A549 (cell line): ENCODE results near the gene MEGF8. TPM values are rescaled to one million over a fixed set of nuclear protein-coding genes. Genes with fewer than 3 reads are reported as not detected.
A peak's percentile ranks its signal among the peaks of the same experiment; 100 is the strongest.

Experiments used
- ATAC-seq, 2 experiments: fragments of 200-7000 bp in 1 of 2; fragments of >200 bp in 1 of 2; cut with Nextera tagmentation in 1 of 2; cut with Tn5 transposase in 1 of 2; 3 replicates each; pipeline versions ENCODE4 v1.8.0 to v1.9.1; 2018 to 2020; ENCODE audit warnings: mild to moderate bottlenecking in 1 of 2, moderate library complexity in 1 of 2
- CTCF ChIA-PET: fragments of 300-600 bp; sonication (Branson Sonifier 250); formaldehyde crosslinking; extraction: SDS; loops from one replicate; lab custom pipeline; 2021; ENCODE audit warnings: antibody characterized with exemption, inconsistent platforms; lab: Yijun Ruan, JAX
- POLR2A ChIA-PET: fragments of 350-600 bp; formaldehyde crosslinking; extraction: SDS; loops from one replicate; lab custom pipeline; 2021; ENCODE audit warnings: antibody characterized with exemption, inconsistent platforms; lab: Yijun Ruan, JAX
- DNase-seq, 2 experiments: peaks; one replicate each; pipeline versions ENCODE4 v3.0.0 to v3.0.0-alpha.2; 2011 to 2016; ENCODE audit warnings: low read depth in 1 of 2, low spot score in 1 of 2
- FAIRE-seq: peaks from 2 replicates; lab custom pipeline; 2011; peaks lifted over from hg19 to GRCh38; lab: Jason Lieb, UNC
- H3K27ac ChIP-seq, 2 experiments: fragments of >200 bp; sonication (Bioruptor Twin); formaldehyde crosslinking; 3 replicates each; pipeline ENCODE4 v1.5.1; 2016 to 2017
- H3K4me1 ChIP-seq: fragments of >200 bp; sonication (Bioruptor Twin); formaldehyde crosslinking; 3 replicates; pipeline ENCODE4 v1.6.1; 2016
- H3K4me2 ChIP-seq: fragments of >200 bp; sonication (Bioruptor Twin); formaldehyde crosslinking; 3 replicates; pipeline ENCODE4 v1.6.1; 2016
- H3K4me3 ChIP-seq: fragments of >200 bp; sonication (Bioruptor Twin); formaldehyde crosslinking; 3 replicates; pipeline ENCODE4 v1.5.1; 2016
- H3K9me3 ChIP-seq: fragments of >200 bp; sonication (Bioruptor Twin); formaldehyde crosslinking; 3 replicates; pipeline ENCODE4 v1.6.1; 2016
- BHLHE40 ChIP-seq: IDR thresholded peaks from 2 replicates; pipeline ENCODE4 v1.6.1; 2012; ENCODE audit warnings: low read depth, low read length, inconsistent platforms
- CBX2 ChIP-seq: fragments of 200-600 bp; sonication (generic); IDR thresholded peaks from 2 replicates; pipeline ENCODE4 v1.6.1; 2016; ENCODE audit warnings: low read depth, mild to moderate bottlenecking, borderline replicate concordance
- CBX8 ChIP-seq: fragments of 200-600 bp; sonication (generic); IDR thresholded peaks from 2 replicates; pipeline ENCODE4 v1.6.1; 2016
- E2F6 ChIP-seq: IDR thresholded peaks from 2 replicates; pipeline ENCODE4 v1.6.1; 2012; ENCODE audit warnings: low read depth, borderline replicate concordance
- ESRRA ChIP-seq: fragments of 150-350 bp; IDR thresholded peaks from 2 replicates; pipeline ENCODE4 v1.6.1; 2014; ENCODE audit warnings: mild to moderate bottlenecking, low read length, borderline replicate concordance
- FOSL2 ChIP-seq, 2 experiments: fragments of 450-650 bp in 1 of 2; fragments of >200 bp in 1 of 2; sonication (Bioruptor Twin) in 1 of 2; formaldehyde crosslinking; IDR thresholded peaks; 2 replicates each; pipeline versions ENCODE4 v1.5.0 to v1.6.1; 2016 to 2020; ENCODE audit warnings: mild to moderate bottlenecking in 1 of 2, moderate library complexity in 1 of 2
- JUN ChIP-seq, 2 experiments: fragments of >200 bp; sonication (Bioruptor Twin); formaldehyde crosslinking; IDR thresholded peaks; 2 replicates in 1 of 2; 3 replicates in 1 of 2; pipeline ENCODE4 v1.6.1; 2016 to 2017
- MAFK ChIP-seq: fragments of 450-650 bp; IDR thresholded peaks from 2 replicates; pipeline ENCODE4 v1.6.1; 2014; ENCODE audit not compliant: partially characterized antibody
- MAX ChIP-seq: IDR thresholded peaks from 2 replicates; pipeline ENCODE4 v1.6.1; 2012
- PHF8 ChIP-seq: fragments of 200-600 bp; sonication (generic); IDR thresholded peaks from 2 replicates; pipeline ENCODE4 v1.6.1; 2016; ENCODE audit warnings: low read depth, mild to moderate bottlenecking, antibody characterized with exemption, moderate library complexity, borderline replicate concordance
- RARB ChIP-seq: fragments of 250-450 bp; sonication (Bioruptor Pico); IDR thresholded peaks from 2 replicates; pipeline ENCODE4 v1.8.0; 2021; ENCODE audit warnings: mild to moderate bottlenecking, moderate library complexity
- RCOR1 ChIP-seq: fragments of 150-350 bp; IDR thresholded peaks from 2 replicates; pipeline ENCODE4 v1.6.1; 2014; ENCODE audit warnings: antibody characterized with exemption, low read length, low read depth
- SREBF2 ChIP-seq: fragments of 450-650 bp; IDR thresholded peaks from 2 replicates; pipeline ENCODE4 v1.6.1; 2014; ENCODE audit warnings: mild to moderate bottlenecking, moderate library complexity
- TP53 ChIP-seq: fragments of 250-450 bp; sonication (Bioruptor Pico); IDR thresholded peaks from 2 replicates; pipeline ENCODE4 v1.5.0; 2021; ENCODE audit warnings: mild to moderate bottlenecking, moderate library complexity
- USF2 ChIP-seq: fragments of 450-650 bp; IDR thresholded peaks from 2 replicates; pipeline ENCODE4 v1.6.1; 2014; ENCODE audit warnings: antibody characterized with exemption
- ZFP36 ChIP-seq: fragments of 450-650 bp; IDR thresholded peaks from 2 replicates; pipeline ENCODE4 v1.6.1; 2014; ENCODE audit warnings: borderline replicate concordance; ENCODE audit not compliant: partially characterized antibody
- ZNF302 ChIP-seq: fragments of 250-450 bp; sonication (Bioruptor Pico); IDR thresholded peaks from 2 replicates; pipeline ENCODE4 v1.9.0; 2021; ENCODE audit warnings: inconsistent platforms, mild to moderate bottlenecking, moderate library complexity
- WGBS: methylation state at CpG from one replicate; pipeline ENCODE4 v1.1.6; 2017; ENCODE audit errors: missing lambda C conversion rate; 5-methylcytosine and 5-hydroxymethylcytosine counted together
- polyA plus RNA-seq, 4 experiments: library from polyadenylated mRNA; depleted of rRNA in 3 of 4; stranded (reverse); fragments of >200 nt; fragmentation: RNase III in 1 of 4; extraction: RNeasy Plus Mini Kit Qiagen cat#74134 plus additional on column Dnase treatment in 1 of 4; gene quantifications; 2 replicates in 3 of 4; 3 replicates in 1 of 4; pipeline ENCODE4 v1.2.3, GENCODE V29; 2011 to 2017

The MEGF8 gene
- polyA plus RNA-seq, 2 of the 4 experiments (the other 2 are of a cell fraction), result 10.4 to 27.2 TPM

GRCh38 chr19:42397263-42398166 is 72.1 kb downstream of the MEGF8 start:
- WGBS, result 30% methylated on average over 25 of the region's 25 CpGs
- peak; percentile 23 for FAIRE-seq
- H3K4me1 ChIP-seq, result peaks cover 25% of the 10 kb centered on the region

GRCh38 chr19:42400404-42400803 is 75.0 kb downstream of the MEGF8 start:
- H3K4me3 ChIP-seq, result no peak overlapping the region
- peak; percentile 68 for TF ChIP-seq ZFP36
- no peak for TF ChIP-seq ZNF302 (CRISPR knock-in tag)
- FAIRE-seq (peak; percentile 81), DNase-seq (no peak), ATAC-seq (no peak)
- H3K9me3 ChIP-seq, result no peaks in the 10 kb centered on the region
- H3K4me2 ChIP-seq, result no peak overlapping the region
- no peak overlapping the region for H3K27ac ChIP-seq
- H3K4me1 ChIP-seq, result peaks cover 26% of the 10 kb centered on the region
- POLR2A ChIA-PET, result interaction anchor here (1.2 kb wide), 1 partner anchor 157 kb away, joined by 3 read pairs; no protein-coding TSS in a partner anchor
- CTCF ChIA-PET, result interaction anchor here (0.6 to 17.1 kb wide), 51 partner anchors 8 to 1065 kb away, joined by 3 to 302 read pairs (median 5); partner anchors contain the start of genes CNFN, LIPE and POU2F2
- WGBS, result 76% methylated on average over 1 of the region's 1 CpG

More at GRCh38 chr19:42397263-42398166, 72.1 kb downstream of the MEGF8 start:
- peak overlapping the region; percentile 97 for H3K4me2 ChIP-seq
- H3K9me3 ChIP-seq, result no peaks in the 10 kb centered on the region
- peak overlapping the region; percentile 62 for H3K4me3 ChIP-seq
- peak overlapping the region; percentile 74 to 87 for H3K27ac ChIP-seq
- POLR2A ChIA-PET, result interaction anchor here (0.5 to 2.7 kb wide), 19 partner anchors 9 to 506 kb away, joined by 3 to 29 read pairs (median 4); partner anchors contain the start of gene GSK3A
- TF ChIP-seq ZFP36, result peak; percentile 7
- peak; percentile 55; the same call in 1 of the 2 replicates for TF ChIP-seq ESRRA
- TF ChIP-seq CBX2, result no peak
- 0 out of 2 replicates have a peak, but pooled peaks have one; percentile 63 for TF ChIP-seq TP53 (CRISPR knock-in tag)
- TF ChIP-seq MAX, result peak; percentile 39; the same call in 1 of the 2 replicates
- TF ChIP-seq CBX8, result no peak
- no peak for TF ChIP-seq RCOR1
- TF ChIP-seq USF2, result peak; percentile 7; the same call in 1 of the 2 replicates
- TF ChIP-seq JUN (IDR thresholded peaks at IDR 0.05), result peak in 1 of 2 experiments; percentile 4; a peak in 1 of 5 replicates
- 0 out of 2 replicates have a peak, but pooled peaks have one; percentile 62 for TF ChIP-seq E2F6
- no peak for TF ChIP-seq BHLHE40
- TF ChIP-seq FOSL2 (IDR thresholded peaks at IDR 0.05), result no peak
- peak; percentile 5; the same call in 1 of the 2 replicates for TF ChIP-seq FOSL2 (CRISPR knock-in tag; IDR thresholded peaks at IDR 0.05)
- no peak for TF ChIP-seq RARB (CRISPR knock-in tag)
- peak; percentile 43; the same call in 1 of the 2 replicates for TF ChIP-seq PHF8
- TF ChIP-seq MAFK, result no peak
- no peak for TF ChIP-seq SREBF2
- CTCF ChIA-PET, result interaction anchor here (0.6 to 17.1 kb wide), 15 partner anchors 9 to 1035 kb away, joined by 3 to 302 read pairs (median 4); partner anchors contain the start of genes CNFN and CXCL17
- DNase-seq, result peak; percentile 44 to 62
- ATAC-seq, result 0 out of 6 replicates have a peak, but pooled peaks of 1 of the 2 experiments have one; percentile 0
